Natural killer cell treated with Interleukin-12 subunit alpha and Interleukin-12 subunit beta and Interleukin-15 and Interleukin-18, amount 100 ng/mL, for 72 hours (primary cell): ENCODE results near the gene TRMT5. TPM values are rescaled to one million over a fixed set of nuclear protein-coding genes. Genes with fewer than 3 reads are reported as not detected.
A peak's percentile ranks its signal among the peaks of the same experiment; 100 is the strongest.

Experiments
- ATAC-seq, 2 donors: fragments of 150-1000 bp; cut with Tn5 transposase in 1 of 2; sonication (Bioruptor Pico), chemical (Tn5 transposase) in 1 of 2; 2 replicates each; pipeline ENCODE4 v1.10.0; 2021
- DNase-seq: peaks from one replicate; pipeline ENCODE4 v3.0.0; 2022; ENCODE audit warnings: low spot score
- H3K27ac Mint-ChIP-seq, 2 donors: 1 replicate in 1 of 2; 2 replicates in 1 of 2; pipeline ENCODE4 v1.8.0; 2022; ENCODE audit warnings: mixed read lengths in 2 of 2, mild to moderate bottlenecking in 1 of 2, moderate library complexity in 1 of 2
- H3K27me3 Mint-ChIP-seq, 2 donors: 1 replicate in 1 of 2; 2 replicates in 1 of 2; pipeline ENCODE4 v1.8.0; 2022; ENCODE audit warnings: mixed read lengths in 2 of 2
- H3K36me3 Mint-ChIP-seq: one replicate; pipeline ENCODE4 v1.8.0; 2022; ENCODE audit warnings: mixed read lengths
- H3K4me1 Mint-ChIP-seq, 2 donors: 1 replicate in 1 of 2; 2 replicates in 1 of 2; pipeline ENCODE4 v1.8.0; 2022; ENCODE audit warnings: low read depth in 2 of 2, mixed read lengths in 2 of 2, mild to moderate bottlenecking in 1 of 2
- H3K4me3 Mint-ChIP-seq: one replicate; pipeline ENCODE4 v1.8.0; 2022; ENCODE audit warnings: mixed read lengths
- H3K9me3 Mint-ChIP-seq: 2 replicates; pipeline ENCODE4 v1.8.0; 2022; ENCODE audit warnings: mixed read lengths
- total RNA-seq, 2 donors: library from RNA; stranded (reverse); gene quantifications; one replicate each; pipeline ENCODE4 v1.2.3, GENCODE V29; 2022

TRMT5 gene
- total RNA-seq, 2 donors from 2014 or later, result 6.1 to 15.0 TPM

- Mint-ChIP-seq H3K27me3 (no peaks in the 10 kb centered on the region), H3K36me3 (peaks cover 12% of the 10 kb centered on the region), H3K4me1 (peaks cover 10 to 16% of the 10 kb centered on the region in 2 donors), H3K27ac (peak overlapping the region; percentile 5 to 40), H3K4me3 (peak overlapping the region; percentile 65), H3K9me3 (no peaks in the 10 kb centered on the region)
- DNase-seq, result no peak
- ATAC-seq, result peak in 1 of 2 donors; percentile 54
Measured at GRCh38 chr14:60945984-60946383, 34.9 kb downstream of the TRMT5 start.

DNA sequence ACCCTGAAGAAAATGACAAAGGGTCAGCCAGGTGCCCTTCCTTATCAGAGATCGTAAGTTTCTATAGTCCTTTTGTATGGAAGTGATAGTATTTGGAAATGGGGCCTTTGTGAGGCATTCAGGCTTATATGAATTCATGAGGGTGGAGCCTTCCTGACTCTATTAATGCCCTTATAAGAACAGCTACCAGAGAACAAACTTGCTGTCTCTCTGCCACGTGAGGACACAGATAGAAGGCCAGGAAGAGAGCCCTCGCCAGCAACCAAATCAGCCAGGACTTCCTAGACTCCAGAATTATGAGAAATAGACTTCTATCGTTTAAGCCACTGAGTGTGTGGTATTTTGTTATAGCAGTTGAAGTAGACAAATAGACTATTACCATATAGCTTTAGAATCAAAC is 36.7 kb downstream of the TRMT5 start:
- H3K36me3 Mint-ChIP-seq, result peaks cover 13% of the 10 kb centered on the region
- H3K4me1 Mint-ChIP-seq, result peaks cover 13 to 18% of the 10 kb centered on the region in 2 donors
- DNase-seq (no peak), ATAC-seq (no peak)
- no peaks in the 10 kb centered on the region for H3K27me3 Mint-ChIP-seq
- no peak overlapping the region for H3K4me3 Mint-ChIP-seq
- H3K27ac Mint-ChIP-seq, result no peak overlapping the region
- H3K9me3 Mint-ChIP-seq, result no peaks in the 10 kb centered on the region

- no peak for ATAC-seq
- no peak overlapping the region for H3K27ac Mint-ChIP-seq
- no peaks in the 10 kb centered on the region for H3K9me3 Mint-ChIP-seq
Measured at GRCh38 chr14:60943637-60944032, 37.2 kb downstream of the TRMT5 start.

GRCh38 chr14:60935319-60935718 is 45.6 kb downstream of the TRMT5 start:
- Mint-ChIP-seq H3K9me3 (no peaks in the 10 kb centered on the region), H3K4me3 (no peak overlapping the region), H3K36me3 (peaks cover 11% of the 10 kb centered on the region), H3K27ac (no peak overlapping the region), H3K27me3 (no peaks in the 10 kb centered on the region), H3K4me1 (peaks cover 12 to 17% of the 10 kb centered on the region in 2 donors)
- DNase-seq, result no peak
- ATAC-seq, result no peak

More at GRCh38 chr14:60943637-60944032, 37.2 kb downstream of the TRMT5 start:
- DNase-seq, result no peak
- Mint-ChIP-seq H3K27me3 (no peaks in the 10 kb centered on the region), H3K4me3 (no peak overlapping the region), H3K36me3 (peaks cover 17% of the 10 kb centered on the region), H3K4me1 (peaks cover 13 to 24% of the 10 kb centered on the region in 2 donors)

DNA sequence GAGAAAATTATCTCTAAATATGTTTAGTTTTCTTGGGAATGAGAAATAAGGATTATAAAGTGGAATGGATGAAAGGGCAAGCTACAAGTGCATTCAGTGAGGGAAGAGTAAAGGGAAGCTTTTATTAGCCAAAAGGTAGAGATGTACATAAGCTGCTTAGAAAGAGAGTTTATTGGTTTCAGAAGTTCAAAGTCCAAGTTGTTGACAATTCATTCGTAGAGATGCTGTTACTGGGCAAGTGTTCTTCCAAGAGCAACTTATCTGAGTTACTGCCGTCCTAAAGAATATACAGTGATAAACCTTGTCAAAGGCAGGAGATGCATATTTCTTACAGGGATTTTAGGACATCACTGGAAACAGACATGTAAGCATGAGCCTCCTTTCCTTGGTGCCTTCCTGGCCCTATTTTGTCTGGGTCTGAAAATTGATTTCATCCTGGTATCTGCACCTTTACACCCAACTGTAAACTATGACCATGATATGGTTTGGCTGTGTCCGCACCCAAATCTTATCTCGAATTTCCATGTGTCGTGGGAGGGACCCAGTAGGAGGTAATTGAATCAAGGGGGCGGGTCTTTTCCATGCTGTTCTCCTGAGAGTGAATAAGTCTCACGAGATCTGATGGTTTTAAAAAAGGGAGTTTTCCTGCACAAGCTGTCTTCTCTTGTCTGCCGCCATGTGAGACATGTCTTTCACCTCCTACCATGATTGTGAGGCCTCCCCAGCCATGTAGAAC is 46.8 kb downstream of the TRMT5 start:
- H3K27me3 Mint-ChIP-seq, result no peaks in the 10 kb centered on the region
- no peak overlapping the region for H3K27ac Mint-ChIP-seq
- peaks cover 8 to 13% of the 10 kb centered on the region in 2 donors for H3K4me1 Mint-ChIP-seq
- H3K9me3 Mint-ChIP-seq, result no peaks in the 10 kb centered on the region
- no peak overlapping the region for H3K4me3 Mint-ChIP-seq
- DNase-seq, result no peak
- ATAC-seq, result no peak
- peaks cover 9% of the 10 kb centered on the region for H3K36me3 Mint-ChIP-seq

GRCh38 chr14:60931218-60931617 is 49.7 kb downstream of the TRMT5 start:
- H3K9me3 Mint-ChIP-seq, result no peaks in the 10 kb centered on the region
- H3K4me3 Mint-ChIP-seq, result no peak overlapping the region
- no peaks in the 10 kb centered on the region for H3K27me3 Mint-ChIP-seq
- no peak overlapping the region for H3K27ac Mint-ChIP-seq
- ATAC-seq, result no peak
- peaks cover 6% of the 10 kb centered on the region for H3K36me3 Mint-ChIP-seq
- no peak for DNase-seq
- peaks cover 5 to 8% of the 10 kb centered on the region in 2 donors for H3K4me1 Mint-ChIP-seq

DNA sequence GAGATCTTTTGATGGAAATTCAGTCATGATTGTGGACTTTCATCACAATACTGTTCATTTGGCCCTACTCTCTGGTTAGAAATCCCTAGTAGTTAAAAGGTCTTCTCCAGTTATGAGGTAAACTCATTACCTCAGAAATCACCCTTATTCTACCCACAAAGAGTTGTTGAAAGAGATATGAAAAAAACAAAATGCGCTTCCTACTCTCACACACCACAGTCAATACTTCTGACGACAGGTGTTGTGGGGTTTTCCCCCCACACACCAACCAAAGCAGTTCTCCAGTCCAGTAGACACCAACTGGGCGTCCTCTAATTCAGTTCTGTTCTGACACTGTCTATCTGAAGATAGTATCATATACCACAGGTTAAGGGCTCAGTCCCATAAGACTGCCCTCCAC is 54.9 kb downstream of the TRMT5 start:
- Mint-ChIP-seq H3K27me3 (no peaks in the 10 kb centered on the region), H3K4me3 (no peak overlapping the region), H3K27ac (no peak overlapping the region), H3K9me3 (no peaks in the 10 kb centered on the region), H3K4me1 (peaks cover 2 to 5% of the 10 kb centered on the region in 2 donors), H3K36me3 (no peaks in the 10 kb centered on the region)
- DNase-seq (no peak), ATAC-seq (peak in 1 of 2 donors; percentile 40)

- ATAC-seq (no peak), DNase-seq (no peak)
- Mint-ChIP-seq H3K4me3 (no peak overlapping the region), H3K27me3 (no peaks in the 10 kb centered on the region), H3K36me3 (no peaks in the 10 kb centered on the region), H3K9me3 (no peaks in the 10 kb centered on the region), H3K27ac (no peak overlapping the region), H3K4me1 (peaks cover 0 to 5% of the 10 kb centered on the region in 2 donors)
Measured at GRCh38 chr14:60925286-60925685, 55.6 kb downstream of the TRMT5 start.

DNA sequence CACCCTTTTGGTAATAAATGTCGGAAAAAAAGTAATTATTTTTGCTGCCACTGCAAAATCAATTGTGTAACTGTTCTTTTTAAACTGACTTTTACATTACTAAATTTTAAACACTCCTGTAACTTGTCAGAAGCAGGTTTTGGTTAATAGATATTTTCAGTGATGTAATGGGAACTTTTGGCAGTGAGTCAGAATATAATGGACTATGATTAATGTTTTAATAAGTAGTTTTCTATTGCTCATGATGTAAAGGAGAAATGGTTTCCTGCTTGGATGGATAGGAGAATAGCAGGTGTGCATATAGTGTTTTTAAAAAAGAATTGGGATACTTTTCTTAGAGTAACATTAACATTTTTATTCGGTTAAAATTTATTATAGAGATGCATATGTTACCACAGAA is 58.8 kb downstream of the TRMT5 start:
- H3K4me3 Mint-ChIP-seq, result no peak overlapping the region
- ATAC-seq (no peak), DNase-seq (no peak)
- H3K27ac Mint-ChIP-seq, result no peak overlapping the region
- H3K9me3 Mint-ChIP-seq, result no peaks in the 10 kb centered on the region
- peaks cover 0 to 5% of the 10 kb centered on the region in 2 donors for H3K4me1 Mint-ChIP-seq
- H3K27me3 Mint-ChIP-seq, result no peaks in the 10 kb centered on the region
- no peaks in the 10 kb centered on the region for H3K36me3 Mint-ChIP-seq

Other genes starting within 250 kb of the TRMT5 start
- gene MNAT1, start 246.3 kb downstream of the TRMT5 start, total RNA-seq, result 10 to 100 TPM; 48.2 to 52.4 TPM
- gene SLC38A6, start 166 bp upstream of the TRMT5 start, total RNA-seq, result 1 to 10 TPM; 5.1 to 9.1 TPM